Glomerular endothelial cell (primary cell): Measurements from ENCODE around the gene MSANTD2. TPM values are rescaled to one million over a fixed set of nuclear protein-coding genes. Genes with fewer than 3 reads are reported as not detected.

ENCODE experiments used
- total RNA-seq: library from RNA; depleted of rRNA; stranded (reverse); fragments of >200 nt; gene quantifications from 2 replicates; pipeline ENCODE4 v1.2.3, GENCODE V29; 2015

Gene MSANTD2
- total RNA-seq, 1 donor from 2014 or later = 17.4 TPM

Other genes starting within 250 kb of the MSANTD2 start
- not detected in 2 replicates for gene OR8A1, start 230.4 kb downstream of the MSANTD2 start, total RNA-seq
- gene PANX3, start 189.0 kb downstream of the MSANTD2 start, total RNA-seq = not detected in 2 replicates
- gene TBRG1, start 177.5 kb downstream of the MSANTD2 start, total RNA-seq = 12.4 and 20.5 TPM in 2 replicates
- gene SIAE, start 126.7 kb downstream of the MSANTD2 start, total RNA-seq = 39.5 and 53.8 TPM in 2 replicates
- gene SPA17, start 126.5 kb downstream of the MSANTD2 start, total RNA-seq = 6.9 and 11.1 TPM in 2 replicates
- gene NRGN, start 60.5 kb downstream of the MSANTD2 start, total RNA-seq = 10.6 and 14.4 TPM in 2 replicates
- gene VSIG2, start 48.2 kb downstream of the MSANTD2 start, total RNA-seq = 1.1 TPM in 1 of 2 replicates, not detected in the other
- 297 and 465 TPM in 2 replicates for gene ESAM, start 38.1 kb downstream of the MSANTD2 start, total RNA-seq
- 9.7 and 11.2 TPM in 2 replicates for gene ROBO3, start 65.0 kb upstream of the MSANTD2 start, total RNA-seq
- gene ROBO4, start 97.5 kb upstream of the MSANTD2 start, total RNA-seq = 605 and 785 TPM in 2 replicates
- gene HEPN1, start 118.8 kb upstream of the MSANTD2 start, total RNA-seq = 0.18 TPM in 1 of 2 replicates, not detected in the other
- not detected in 2 replicates for gene HEPACAM, start 135.6 kb upstream of the MSANTD2 start, total RNA-seq
- gene CCDC15, start 153.8 kb upstream of the MSANTD2 start, total RNA-seq = 2.0 and 2.5 TPM in 2 replicates